DND-41 (cell line): Measurements from ENCODE around the gene SLC17A1.

Experiments used
- ATAC-seq: fragments of 200-7000 bp; cut with Tn5 transposase; 3 replicates; pipeline ENCODE4 v1.9.1; 2021; ENCODE audit warnings: low read depth; ENCODE audit not compliant: insufficient read depth
- DNase-seq: peaks from one replicate; pipeline ENCODE4 v3.0.0-alpha.2; 2020
- H2AFZ ChIP-seq: 2 replicates; pipeline ENCODE4 v1.6.0; 2012; ENCODE audit warnings: low read depth, low read length
- H3K27ac ChIP-seq: 2 replicates; pipeline ENCODE4 v1.5.1; 2012; ENCODE audit warnings: low read length, inconsistent platforms
- H3K27me3 ChIP-seq: fragments of 200-600 bp; sonication (generic); 2 replicates; pipeline ENCODE4 v1.6.0; 2012; ENCODE audit warnings: low read length, mild to moderate bottlenecking, inconsistent platforms; ENCODE audit not compliant: insufficient read depth, poor library complexity
- H3K36me3 ChIP-seq: 2 replicates; pipeline ENCODE4 v1.5.1; 2012; ENCODE audit warnings: low read length, inconsistent platforms; ENCODE audit not compliant: insufficient read depth
- H3K4me1 ChIP-seq: 2 replicates; pipeline ENCODE4 v1.5.1; 2012; ENCODE audit warnings: mild to moderate bottlenecking, low read length; ENCODE audit not compliant: insufficient read depth
- H3K4me2 ChIP-seq: 2 replicates; pipeline ENCODE4 v1.6.0; 2012; ENCODE audit warnings: mild to moderate bottlenecking, moderate library complexity, low read length, inconsistent platforms; ENCODE audit not compliant: insufficient read depth
- H3K4me3 ChIP-seq, 2 experiments: fragments of 200-600 bp in 1 of 2; shearing (Covaris generic) in 1 of 2; 2 replicates each; pipeline ENCODE4 v1.5.1; 2012 to 2016; ENCODE audit warnings: inconsistent platforms in 2 of 2, low read length in 2 of 2, mild to moderate bottlenecking in 2 of 2, low read depth in 1 of 2, moderate library complexity in 1 of 2
- H3K79me2 ChIP-seq: 2 replicates; pipeline ENCODE4 v1.6.0; 2012; ENCODE audit warnings: low read length, inconsistent platforms; ENCODE audit not compliant: insufficient read depth
- H3K9ac ChIP-seq: 2 replicates; pipeline ENCODE4 v1.6.0; 2012; ENCODE audit warnings: low read depth, mild to moderate bottlenecking, inconsistent platforms, low read length, moderate library complexity
- H3K9me3 ChIP-seq: 2 replicates; pipeline ENCODE4 v1.5.1; 2012; ENCODE audit warnings: low read length, moderate library complexity, mild to moderate bottlenecking, inconsistent platforms; ENCODE audit not compliant: insufficient read depth, severe bottlenecking
- H4K20me1 ChIP-seq: 2 replicates; pipeline ENCODE4 v1.6.0; 2012; ENCODE audit warnings: low read length; ENCODE audit not compliant: insufficient read depth
- EZH2 ChIP-seq: IDR thresholded peaks from 3 replicates; pipeline ENCODE4 v1.6.1; 2012; ENCODE audit warnings: borderline replicate concordance, low read depth, mild to moderate bottlenecking, moderate library complexity, low read length, inconsistent platforms; ENCODE audit not compliant: severe bottlenecking
- TF ChIP-seq, protein P1 (sequence below): IDR thresholded peaks from 2 replicates; pipeline ENCODE4 v1.5.1; 2012; ENCODE audit warnings: borderline replicate concordance, low read length, moderate library complexity, mild to moderate bottlenecking; ENCODE audit not compliant: poor library complexity, severe bottlenecking; ENCODE audit errors: extremely low read depth

Gene SLC17A1

DNA sequence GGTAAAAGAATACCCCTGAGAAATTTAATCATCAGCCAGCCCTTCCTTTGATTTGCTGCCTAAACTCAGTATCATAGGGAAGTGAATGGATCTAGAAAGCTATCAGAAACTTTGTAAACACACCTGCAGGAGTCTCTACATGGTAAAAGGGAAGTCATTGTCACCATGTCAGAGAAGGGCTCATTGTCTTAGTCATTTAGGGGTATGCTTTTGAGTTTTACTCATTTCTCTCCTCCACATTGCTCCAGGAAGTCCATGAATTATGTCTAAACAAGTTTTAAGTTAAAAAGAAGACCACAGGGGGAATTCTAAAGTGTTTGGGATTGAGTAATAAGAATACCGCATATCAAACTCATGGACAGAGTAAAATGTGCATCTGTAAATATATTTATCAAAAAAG, 2.5 kb downstream of the SLC17A1 start:
- Histone ChIP-seq H3K9me3 (no peaks in the 10 kb centered on the region), H2AFZ (no peak overlapping the region), H4K20me1 (no peaks in the 10 kb centered on the region), H3K4me3 (no peak overlapping the region), H3K9ac (no peak overlapping the region), H3K4me2 (no peak overlapping the region), H3K27ac (no peak overlapping the region), H3K79me2 (no peaks in the 10 kb centered on the region), H3K27me3 (peaks cover 6% of the 10 kb centered on the region), H3K4me1 (no peaks in the 10 kb centered on the region), H3K36me3 (no peaks in the 10 kb centered on the region)
- ATAC-seq (no peak), DNase-seq (no peak)
- TF ChIP-seq, protein P1, sequence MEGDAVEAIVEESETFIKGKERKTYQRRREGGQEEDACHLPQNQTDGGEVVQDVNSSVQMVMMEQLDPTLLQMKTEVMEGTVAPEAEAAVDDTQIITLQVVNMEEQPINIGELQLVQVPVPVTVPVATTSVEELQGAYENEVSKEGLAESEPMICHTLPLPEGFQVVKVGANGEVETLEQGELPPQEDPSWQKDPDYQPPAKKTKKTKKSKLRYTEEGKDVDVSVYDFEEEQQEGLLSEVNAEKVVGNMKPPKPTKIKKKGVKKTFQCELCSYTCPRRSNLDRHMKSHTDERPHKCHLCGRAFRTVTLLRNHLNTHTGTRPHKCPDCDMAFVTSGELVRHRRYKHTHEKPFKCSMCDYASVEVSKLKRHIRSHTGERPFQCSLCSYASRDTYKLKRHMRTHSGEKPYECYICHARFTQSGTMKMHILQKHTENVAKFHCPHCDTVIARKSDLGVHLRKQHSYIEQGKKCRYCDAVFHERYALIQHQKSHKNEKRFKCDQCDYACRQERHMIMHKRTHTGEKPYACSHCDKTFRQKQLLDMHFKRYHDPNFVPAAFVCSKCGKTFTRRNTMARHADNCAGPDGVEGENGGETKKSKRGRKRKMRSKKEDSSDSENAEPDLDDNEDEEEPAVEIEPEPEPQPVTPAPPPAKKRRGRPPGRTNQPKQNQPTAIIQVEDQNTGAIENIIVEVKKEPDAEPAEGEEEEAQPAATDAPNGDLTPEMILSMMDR, result no peak
- TF ChIP-seq EZH2, result no peak

DNA sequence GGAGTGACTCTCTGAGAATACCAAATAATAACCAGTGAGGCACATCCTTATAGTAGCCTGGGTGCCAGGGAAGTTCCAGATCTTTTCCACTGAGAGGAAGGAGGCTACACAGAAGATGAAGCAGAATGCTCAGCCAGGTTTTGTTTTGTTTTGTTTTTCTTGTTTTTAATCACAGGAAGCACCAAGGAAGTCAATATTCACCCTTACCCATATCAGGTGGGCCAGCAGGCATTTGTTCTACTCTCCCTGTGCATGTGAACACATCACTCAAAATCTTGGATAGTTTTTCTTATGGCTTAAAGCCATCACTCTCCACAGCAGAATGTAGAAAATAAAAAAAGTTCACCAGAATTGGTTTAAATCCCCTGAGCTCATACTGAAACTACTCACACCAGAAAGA, 10.5 kb downstream of the SLC17A1 start:
- H2AFZ ChIP-seq, result no peak overlapping the region
- no peak overlapping the region for H3K9ac ChIP-seq
- H3K4me1 ChIP-seq, result no peaks in the 10 kb centered on the region
- ATAC-seq, result no peak
- peaks cover 3% of the 10 kb centered on the region for H3K27me3 ChIP-seq
- no peak for DNase-seq
- H3K4me2 ChIP-seq, result no peak overlapping the region
- TF ChIP-seq, protein P1, result no peak
- TF ChIP-seq EZH2, result no peak
- H3K9me3 ChIP-seq, result no peaks in the 10 kb centered on the region
- no peaks in the 10 kb centered on the region for H3K79me2 ChIP-seq
- no peaks in the 10 kb centered on the region for H4K20me1 ChIP-seq
- H3K36me3 ChIP-seq, result no peaks in the 10 kb centered on the region
- H3K4me3 ChIP-seq, result no peak overlapping the region
- H3K27ac ChIP-seq, result no peak overlapping the region

DNA sequence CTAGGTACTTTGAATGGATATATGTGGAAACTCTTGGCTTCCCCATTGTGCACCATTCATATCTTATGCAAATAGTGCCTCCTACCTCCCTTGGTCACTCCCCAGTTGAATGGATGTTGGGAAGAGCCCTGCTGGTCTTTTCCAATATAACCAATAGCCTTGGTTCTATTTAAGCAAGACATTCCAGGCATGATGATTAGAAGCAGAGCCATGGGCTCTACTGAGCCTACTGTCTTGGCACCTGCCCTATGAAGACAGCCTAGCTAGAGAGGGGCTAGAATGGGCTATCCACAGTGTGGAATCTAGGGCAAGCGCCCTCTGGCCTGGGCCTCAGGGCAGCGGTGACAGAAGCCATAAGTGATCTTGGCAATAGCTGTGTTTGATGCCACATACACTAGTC, 15.6 kb downstream of the SLC17A1 start:
- Histone ChIP-seq H3K9me3 (no peaks in the 10 kb centered on the region), H4K20me1 (no peaks in the 10 kb centered on the region), H3K9ac (no peak overlapping the region), H2AFZ (no peak overlapping the region), H3K4me1 (no peaks in the 10 kb centered on the region), H3K27me3 (no peaks in the 10 kb centered on the region), H3K4me2 (no peak overlapping the region), H3K27ac (no peak overlapping the region), H3K4me3 (no peak overlapping the region), H3K36me3 (no peaks in the 10 kb centered on the region), H3K79me2 (no peaks in the 10 kb centered on the region)
- TF ChIP-seq EZH2, result no peak
- TF ChIP-seq, protein P1, result no peak
- ATAC-seq, result no peak
- DNase-seq, result no peak

DNA sequence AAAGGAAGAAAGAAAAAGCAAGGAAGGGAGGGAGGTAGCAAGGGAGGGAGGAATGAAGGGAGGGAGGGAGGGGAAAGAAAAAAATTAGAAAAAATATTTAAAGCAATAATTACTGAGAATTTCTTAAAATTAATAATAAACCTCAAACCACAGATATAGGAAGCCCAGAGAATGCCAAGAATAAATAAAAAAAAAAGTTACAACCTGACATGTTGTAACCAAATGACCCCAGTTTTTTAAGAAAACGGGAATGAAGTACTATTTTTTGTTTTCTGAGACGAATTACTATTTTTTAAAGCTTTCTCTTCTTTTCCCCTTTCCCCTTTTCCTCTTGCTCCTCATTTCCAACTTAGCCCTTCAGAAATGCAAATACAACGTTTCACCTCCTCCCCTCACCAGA, 16.7 kb downstream of the SLC17A1 start:
- ATAC-seq, result no peak
- H3K79me2 ChIP-seq, result no peaks in the 10 kb centered on the region
- no peak overlapping the region for H3K9ac ChIP-seq
- H3K36me3 ChIP-seq, result no peaks in the 10 kb centered on the region
- H3K4me2 ChIP-seq, result no peak overlapping the region
- no peak overlapping the region for H3K4me3 ChIP-seq
- no peaks in the 10 kb centered on the region for H3K4me1 ChIP-seq
- TF ChIP-seq, protein P1, result no peak
- TF ChIP-seq EZH2, result no peak
- DNase-seq, result no peak
- H2AFZ ChIP-seq, result no peak overlapping the region
- no peaks in the 10 kb centered on the region for H3K27me3 ChIP-seq
- H4K20me1 ChIP-seq, result no peaks in the 10 kb centered on the region
- H3K27ac ChIP-seq, result no peak overlapping the region
- H3K9me3 ChIP-seq, result no peaks in the 10 kb centered on the region
